HepG2 (cell line): Measurements from ENCODE around the gene HMBS. TPM values are rescaled to one million over a fixed set of nuclear protein-coding genes. Genes with fewer than 3 reads are reported as not detected.

Experiments used
- CHCHD3 ChIP-seq: sonication (generic); formaldehyde crosslinking; IDR thresholded peaks from 2 replicates; pipeline ENCODE4 v1.8.0; 2022; ENCODE audit warnings: mild to moderate bottlenecking, missing genetic modification reagents, moderate library complexity
- HMG20B ChIP-seq: conservative IDR thresholded peaks from 2 replicates; pipeline ENCODE4 v1.6.1; 2016; ENCODE audit warnings: missing genetic modification reagents, missing compliant biosample characterization
- HOXD1 ChIP-seq: sonication (generic); formaldehyde crosslinking; IDR thresholded peaks from 2 replicates; pipeline ENCODE4 v1.5.0; 2020; ENCODE audit warnings: missing genetic modification reagents
- KDM2A ChIP-seq: sonication (generic); formaldehyde crosslinking; IDR thresholded peaks from 2 replicates; pipeline ENCODE4 v1.4.0; 2020; ENCODE audit warnings: low read depth, missing genetic modification reagents, borderline replicate concordance
- KDM5B ChIP-seq: sonication (generic); formaldehyde crosslinking; IDR thresholded peaks from 2 replicates; pipeline ENCODE4 v1.4.0; 2020; ENCODE audit warnings: missing genetic modification reagents, mild to moderate bottlenecking, borderline replicate concordance
- KMT2B ChIP-seq: IDR thresholded peaks from 2 replicates; pipeline ENCODE4 v1.6.1; 2016; ENCODE audit warnings: missing genetic modification reagents, missing compliant biosample characterization
- NFAT5 ChIP-seq: sonication (generic); formaldehyde crosslinking; IDR thresholded peaks from 2 replicates; pipeline ENCODE4 v1.4.0; 2020; ENCODE audit warnings: missing genetic modification reagents
- NFATC3 ChIP-seq: sonication (generic); formaldehyde crosslinking; IDR thresholded peaks from 2 replicates; pipeline ENCODE4 v1.5.1; 2020; ENCODE audit warnings: mild to moderate bottlenecking, missing genetic modification reagents
- NRL ChIP-seq: sonication (generic); formaldehyde crosslinking; IDR thresholded peaks from 2 replicates; pipeline ENCODE4 v1.5.0; 2020; ENCODE audit warnings: missing genetic modification reagents, mild to moderate bottlenecking, moderate library complexity, borderline replicate concordance
- PITX1 ChIP-seq: sonication (generic); formaldehyde crosslinking; IDR thresholded peaks from 2 replicates; pipeline ENCODE4 v1.5.1; 2020; ENCODE audit warnings: mild to moderate bottlenecking, missing genetic modification reagents
- POGZ ChIP-seq: sonication (generic); formaldehyde crosslinking; IDR thresholded peaks from 2 replicates; pipeline ENCODE4 v1.4.0; 2020; ENCODE audit warnings: mild to moderate bottlenecking, missing genetic modification reagents
- SALL1 ChIP-seq: sonication (generic); formaldehyde crosslinking; IDR thresholded peaks from 2 replicates; pipeline ENCODE4 v1.8.0; 2022; ENCODE audit warnings: mild to moderate bottlenecking, missing genetic modification reagents
- SETDB1 ChIP-seq: sonication (generic); formaldehyde crosslinking; IDR thresholded peaks from 2 replicates; pipeline ENCODE4 v1.5.1; 2020; ENCODE audit warnings: missing genetic modification reagents, mild to moderate bottlenecking, borderline replicate concordance
- SMAD1 ChIP-seq: sonication (generic); formaldehyde crosslinking; IDR thresholded peaks from 2 replicates; pipeline ENCODE4 v1.4.0; 2020; ENCODE audit warnings: missing genetic modification reagents, low read depth, mild to moderate bottlenecking, borderline replicate concordance
- ZNF501 ChIP-seq: sonication (generic); formaldehyde crosslinking; IDR thresholded peaks from 2 replicates; pipeline ENCODE4 v1.5.1; 2020; ENCODE audit warnings: mild to moderate bottlenecking, moderate library complexity, missing genetic modification reagents
- ZNF724P ChIP-seq: sonication (generic); formaldehyde crosslinking; IDR thresholded peaks from 2 replicates; pipeline ENCODE4 v1.8.0; 2022; ENCODE audit warnings: missing genetic modification reagents, borderline replicate concordance
- ZNF83 ChIP-seq: sonication (generic); formaldehyde crosslinking; IDR thresholded peaks from 2 replicates; pipeline ENCODE4 v1.4.0; 2020; ENCODE audit warnings: missing genetic modification reagents, mild to moderate bottlenecking, borderline replicate concordance
- polyA plus RNA-seq, 8 experiments: library from polyadenylated mRNA; depleted of rRNA in 3 of 8; stranded (reverse) in 7 of 8; unstranded in 1 of 8; fragments of >200 nt; fragmentation: Illumina TruSeq in 4 of 8; extraction: Trizol in 4 of 8; gene quantifications; 2 replicates each; pipeline versions ENCODE4 v1.2.1 to v1.2.3, GENCODE V29; 2011 to 2016; ENCODE audit warnings: low read depth in 4 of 8, missing spikeins in 1 of 8, mixed read lengths in 1 of 8; ENCODE audit not compliant: insufficient read depth in 1 of 8
- total RNA-seq, 5 experiments: library from RNA; depleted of rRNA; stranded (reverse); fragments of >200 nt; fragmentation: Illumina TruSeq; extraction: Trizol; gene quantifications; 2 replicates each; pipeline ENCODE4 v1.2.3, GENCODE V29; 2016; ENCODE audit warnings: low read depth in 1 of 5
- TF ChIP-seq, protein P1 (sequence below): sonication (generic); formaldehyde crosslinking; IDR thresholded peaks from 2 replicates; pipeline ENCODE4 v1.8.0; 2022; ENCODE audit warnings: missing genetic modification reagents, mild to moderate bottlenecking, borderline replicate concordance
- TF ChIP-seq, protein P2 (sequence below): fragments of 450-650 bp; IDR thresholded peaks from 2 replicates; pipeline ENCODE4 v1.6.1; 2016
- TF ChIP-seq, protein P3 (sequence below): sonication (generic); formaldehyde crosslinking; IDR thresholded peaks from 2 replicates; pipeline ENCODE4 v1.5.1; 2020; ENCODE audit warnings: missing genetic modification reagents, mild to moderate bottlenecking, borderline replicate concordance

Gene HMBS
- total and polyA plus RNA-seq, 2 of the 13 experiments (the other 11 are each of a cell fraction or from before 2014, with no cell fraction given), result 9.4 to 46.9 TPM

DNA sequence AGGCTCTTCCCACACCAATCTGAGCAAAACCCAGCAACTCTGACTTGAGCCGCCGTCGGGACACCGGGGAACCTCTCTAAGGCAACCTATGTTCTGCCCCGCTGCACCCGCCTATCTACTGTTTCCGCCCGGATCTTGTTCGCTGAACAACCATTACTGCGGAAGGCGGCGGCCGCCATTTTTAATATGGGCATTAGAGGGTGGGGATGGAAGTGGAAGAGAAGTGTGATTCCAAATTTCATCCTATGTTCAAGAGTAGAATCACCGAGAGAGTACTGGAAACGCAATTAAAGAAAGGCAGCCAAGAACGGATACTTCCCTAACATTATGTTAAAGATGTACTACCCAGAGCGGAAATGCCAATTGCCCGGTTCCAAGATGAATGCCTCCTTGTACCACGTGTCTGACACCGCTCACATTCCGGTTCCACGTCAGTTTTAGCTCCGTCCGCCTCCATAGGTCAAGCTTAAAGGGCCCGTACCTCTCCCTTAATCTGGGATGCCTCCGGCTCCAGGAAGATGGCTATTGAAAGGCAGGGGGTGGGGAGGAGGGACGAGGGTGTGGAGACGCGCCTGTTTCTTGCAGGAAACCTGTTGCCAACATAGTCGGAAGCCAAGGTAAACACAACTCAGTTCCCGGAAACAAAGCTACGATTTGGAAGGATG, 17.2 kb downstream of the HMBS start, which contains the start of gene DPAGT1 (continued):
- TF ChIP-seq NFAT5 (CRISPR knock-in tag) (no peak), ZNF83 (CRISPR knock-in tag) (no peak), KMT2B (CRISPR knock-in tag) (peak; percentile 43; the same call in 1 of the 2 replicates), POGZ (CRISPR knock-in tag) (peak; percentile 58), NRL (CRISPR knock-in tag) (no peak), SALL1 (peak; percentile 35; the same call in 1 of the 2 replicates), KDM5B (CRISPR knock-in tag) (no peak), NFATC3 (CRISPR knock-in tag) (no peak), SMAD1 (CRISPR knock-in tag) (no peak; the same call in 1 of the 2 replicates), HOXD1 (CRISPR knock-in tag) (no peak), HMG20B (CRISPR knock-in tag) (no peak), KDM2A (CRISPR knock-in tag) (peak; percentile 54), SETDB1 (CRISPR knock-in tag) (no peak), ZNF501 (CRISPR knock-in tag) (peak; percentile 88), PITX1 (CRISPR knock-in tag) (no peak; the same call in 1 of the 2 replicates), ZNF724P (CRISPR knock-in tag) (no peak), CHCHD3 (no peak)
- TF ChIP-seq, protein P1, sequence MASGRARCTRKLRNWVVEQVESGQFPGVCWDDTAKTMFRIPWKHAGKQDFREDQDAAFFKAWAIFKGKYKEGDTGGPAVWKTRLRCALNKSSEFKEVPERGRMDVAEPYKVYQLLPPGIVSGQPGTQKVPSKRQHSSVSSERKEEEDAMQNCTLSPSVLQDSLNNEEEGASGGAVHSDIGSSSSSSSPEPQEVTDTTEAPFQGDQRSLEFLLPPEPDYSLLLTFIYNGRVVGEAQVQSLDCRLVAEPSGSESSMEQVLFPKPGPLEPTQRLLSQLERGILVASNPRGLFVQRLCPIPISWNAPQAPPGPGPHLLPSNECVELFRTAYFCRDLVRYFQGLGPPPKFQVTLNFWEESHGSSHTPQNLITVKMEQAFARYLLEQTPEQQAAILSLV (CRISPR knock-in tag), result no peak
- TF ChIP-seq, protein P2, sequence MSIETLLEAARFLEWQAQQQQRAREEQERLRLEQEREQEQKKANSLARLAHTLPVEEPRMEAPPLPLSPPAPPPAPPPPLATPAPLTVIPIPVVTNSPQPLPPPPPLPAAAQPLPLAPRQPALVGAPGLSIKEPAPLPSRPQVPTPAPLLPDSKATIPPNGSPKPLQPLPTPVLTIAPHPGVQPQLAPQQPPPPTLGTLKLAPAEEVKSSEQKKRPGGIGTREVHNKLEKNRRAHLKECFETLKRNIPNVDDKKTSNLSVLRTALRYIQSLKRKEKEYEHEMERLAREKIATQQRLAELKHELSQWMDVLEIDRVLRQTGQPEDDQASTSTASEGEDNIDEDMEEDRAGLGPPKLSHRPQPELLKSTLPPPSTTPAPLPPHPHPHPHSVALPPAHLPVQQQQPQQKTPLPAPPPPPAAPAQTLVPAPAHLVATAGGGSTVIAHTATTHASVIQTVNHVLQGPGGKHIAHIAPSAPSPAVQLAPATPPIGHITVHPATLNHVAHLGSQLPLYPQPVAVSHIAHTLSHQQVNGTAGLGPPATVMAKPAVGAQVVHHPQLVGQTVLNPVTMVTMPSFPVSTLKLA, result peak; percentile 68
- TF ChIP-seq, protein P3, sequence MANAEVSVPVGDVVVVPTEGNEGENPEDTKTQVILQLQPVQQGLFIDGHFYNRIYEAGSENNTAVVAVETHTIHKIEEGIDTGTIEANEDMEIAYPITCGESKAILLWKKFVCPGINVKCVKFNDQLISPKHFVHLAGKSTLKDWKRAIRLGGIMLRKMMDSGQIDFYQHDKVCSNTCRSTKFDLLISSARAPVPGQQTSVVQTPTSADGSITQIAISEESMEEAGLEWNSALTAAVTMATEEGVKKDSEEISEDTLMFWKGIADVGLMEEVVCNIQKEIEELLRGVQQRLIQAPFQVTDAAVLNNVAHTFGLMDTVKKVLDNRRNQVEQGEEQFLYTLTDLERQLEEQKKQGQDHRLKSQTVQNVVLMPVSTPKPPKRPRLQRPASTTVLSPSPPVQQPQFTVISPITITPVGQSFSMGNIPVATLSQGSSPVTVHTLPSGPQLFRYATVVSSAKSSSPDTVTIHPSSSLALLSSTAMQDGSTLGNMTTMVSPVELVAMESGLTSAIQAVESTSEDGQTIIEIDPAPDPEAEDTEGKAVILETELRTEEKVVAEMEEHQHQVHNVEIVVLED (CRISPR knock-in tag), result peak; percentile 50; the same call in 1 of the 2 replicates
